DND-41 (cell line): ENCODE results near the gene CDH2.

ENCODE experiments used
- ATAC-seq: fragments of 200-7000 bp; cut with Tn5 transposase; 3 replicates; pipeline ENCODE4 v1.9.1; 2021; ENCODE audit warnings: low read depth; ENCODE audit not compliant: insufficient read depth
- DNase-seq: peaks from one replicate; pipeline ENCODE4 v3.0.0-alpha.2; 2020
- H2AFZ ChIP-seq: 2 replicates; pipeline ENCODE4 v1.6.0; 2012; ENCODE audit warnings: low read depth, low read length
- H3K27ac ChIP-seq: 2 replicates; pipeline ENCODE4 v1.5.1; 2012; ENCODE audit warnings: low read length, inconsistent platforms
- H3K27me3 ChIP-seq: fragments of 200-600 bp; sonication (generic); 2 replicates; pipeline ENCODE4 v1.6.0; 2012; ENCODE audit warnings: low read length, mild to moderate bottlenecking, inconsistent platforms; ENCODE audit not compliant: insufficient read depth, poor library complexity
- H3K36me3 ChIP-seq: 2 replicates; pipeline ENCODE4 v1.5.1; 2012; ENCODE audit warnings: low read length, inconsistent platforms; ENCODE audit not compliant: insufficient read depth
- H3K4me1 ChIP-seq: 2 replicates; pipeline ENCODE4 v1.5.1; 2012; ENCODE audit warnings: mild to moderate bottlenecking, low read length; ENCODE audit not compliant: insufficient read depth
- H3K4me2 ChIP-seq: 2 replicates; pipeline ENCODE4 v1.6.0; 2012; ENCODE audit warnings: mild to moderate bottlenecking, moderate library complexity, low read length, inconsistent platforms; ENCODE audit not compliant: insufficient read depth
- H3K4me3 ChIP-seq, 2 experiments: fragments of 200-600 bp in 1 of 2; shearing (Covaris generic) in 1 of 2; 2 replicates each; pipeline ENCODE4 v1.5.1; 2012 to 2016; ENCODE audit warnings: inconsistent platforms in 2 of 2, low read length in 2 of 2, mild to moderate bottlenecking in 2 of 2, low read depth in 1 of 2, moderate library complexity in 1 of 2
- H3K79me2 ChIP-seq: 2 replicates; pipeline ENCODE4 v1.6.0; 2012; ENCODE audit warnings: low read length, inconsistent platforms; ENCODE audit not compliant: insufficient read depth
- H3K9ac ChIP-seq: 2 replicates; pipeline ENCODE4 v1.6.0; 2012; ENCODE audit warnings: low read depth, mild to moderate bottlenecking, inconsistent platforms, low read length, moderate library complexity
- H3K9me3 ChIP-seq: 2 replicates; pipeline ENCODE4 v1.5.1; 2012; ENCODE audit warnings: low read length, moderate library complexity, mild to moderate bottlenecking, inconsistent platforms; ENCODE audit not compliant: insufficient read depth, severe bottlenecking
- H4K20me1 ChIP-seq: 2 replicates; pipeline ENCODE4 v1.6.0; 2012; ENCODE audit warnings: low read length; ENCODE audit not compliant: insufficient read depth
- CTCF ChIP-seq: IDR thresholded peaks from 2 replicates; pipeline ENCODE4 v1.5.1; 2012; ENCODE audit warnings: borderline replicate concordance, low read length, moderate library complexity, mild to moderate bottlenecking; ENCODE audit not compliant: poor library complexity, severe bottlenecking; ENCODE audit errors: extremely low read depth
- EZH2 ChIP-seq: IDR thresholded peaks from 3 replicates; pipeline ENCODE4 v1.6.1; 2012; ENCODE audit warnings: borderline replicate concordance, low read depth, mild to moderate bottlenecking, moderate library complexity, low read length, inconsistent platforms; ENCODE audit not compliant: severe bottlenecking

The CDH2 gene

GRCh38 chr18:28175150-28175929 is 1.6 kb downstream of the CDH2 start:
- Histone ChIP-seq H3K9me3 (peaks cover 4% of the 10 kb centered on the region), H3K27ac (peak overlapping the region; percentile 76), H3K4me3 (peak overlapping the region; percentile 56 to 68; a peak in 3 of 4 replicates), H3K27me3 (no peaks in the 10 kb centered on the region), H3K79me2 (peaks cover 63% of the 10 kb centered on the region), H4K20me1 (peaks cover 12% of the 10 kb centered on the region; the same call in 1 of the 2 replicates), H3K9ac (peak overlapping the region; percentile 78), H3K4me1 (peaks cover 28% of the 10 kb centered on the region), H3K36me3 (no peaks in the 10 kb centered on the region), H3K4me2 (peak overlapping the region; percentile 80), H2AFZ (no peak overlapping the region)
- DNase-seq (peak; percentile 22), ATAC-seq (no peak)
- TF ChIP-seq EZH2 (no peak), CTCF (no peak)

GRCh38 chr18:28174181-28174905 is 2.6 kb downstream of the CDH2 start:
- TF ChIP-seq EZH2 (no peak), CTCF (no peak)
- peaks cover 4% of the 10 kb centered on the region for H3K9me3 ChIP-seq
- no peak for ATAC-seq
- H4K20me1 ChIP-seq, result peaks cover 12% of the 10 kb centered on the region; the same call in 1 of the 2 replicates
- H3K79me2 ChIP-seq, result peaks cover 71% of the 10 kb centered on the region
- peak overlapping the region in 1 of 2 experiments; percentile 0; a peak in 1 of 4 replicates for H3K4me3 ChIP-seq
- no peak for DNase-seq
- no peaks in the 10 kb centered on the region for H3K27me3 ChIP-seq
- peak overlapping the region; percentile 80 for H3K4me2 ChIP-seq
- H3K36me3 ChIP-seq, result no peaks in the 10 kb centered on the region
- peaks cover 28% of the 10 kb centered on the region for H3K4me1 ChIP-seq
- H3K27ac ChIP-seq, result no peak overlapping the region
- H3K9ac ChIP-seq, result peak overlapping the region; percentile 78; the same call in 1 of the 2 replicates
- H2AFZ ChIP-seq, result no peak overlapping the region

GRCh38 chr18:28171837-28172236 is 5.1 kb downstream of the CDH2 start:
- no peaks in the 10 kb centered on the region for H3K27me3 ChIP-seq
- no peaks in the 10 kb centered on the region for H3K36me3 ChIP-seq
- H3K4me1 ChIP-seq, result peaks cover 20% of the 10 kb centered on the region
- no peak overlapping the region for H3K9ac ChIP-seq
- DNase-seq, result no peak
- peaks cover 94% of the 10 kb centered on the region for H3K79me2 ChIP-seq
- peaks cover 12% of the 10 kb centered on the region; the same call in 1 of the 2 replicates for H4K20me1 ChIP-seq
- H3K9me3 ChIP-seq, result peaks cover 4% of the 10 kb centered on the region
- 0 out of 2 replicates have a peak overlapping the region, but pooled peaks have one; percentile 17 for H3K4me2 ChIP-seq
- H2AFZ ChIP-seq, result no peak overlapping the region
- no peak overlapping the region for H3K4me3 ChIP-seq
- H3K27ac ChIP-seq, result no peak overlapping the region
- TF ChIP-seq CTCF (no peak), EZH2 (no peak)
- no peak for ATAC-seq
